Measurements from ENCODE around the gene KIF3C. TPM values are rescaled to one million over a fixed set of nuclear protein-coding genes. Genes with fewer than 3 reads are reported as not detected.

The KIF3C gene
- total RNA-seq, 1 experiment from 2014 or later, result 41.4 TPM

DNA sequence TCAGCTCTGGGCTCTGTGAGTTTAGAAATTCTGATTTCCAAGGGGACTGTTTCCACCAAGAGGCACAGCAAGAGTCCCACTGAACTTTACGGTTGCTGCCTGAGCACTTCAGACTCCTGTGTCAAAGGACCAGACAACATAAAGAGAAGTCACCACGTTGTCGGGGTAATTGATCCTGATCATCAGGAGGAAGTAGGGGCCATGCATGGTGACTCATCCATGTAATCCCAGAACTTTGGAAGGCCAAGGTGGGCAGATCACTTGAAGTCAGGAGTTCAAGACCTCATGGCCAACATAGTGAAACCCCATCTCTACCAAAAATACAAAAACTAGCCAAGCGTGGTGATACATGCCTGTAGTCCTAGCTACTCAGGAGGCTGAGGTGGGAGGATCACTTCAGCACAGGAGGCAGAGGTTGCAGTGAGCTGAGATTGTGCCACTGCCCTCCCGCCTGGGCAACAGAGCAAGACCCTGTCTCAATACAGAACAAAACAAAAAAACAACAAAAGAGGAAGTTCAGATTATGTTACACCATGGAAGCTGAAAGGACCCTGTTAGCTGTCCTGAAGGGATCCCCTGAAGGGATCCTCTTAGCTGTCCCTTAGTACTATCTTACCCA lies 94.6 kb downstream of the KIF3C start:
- WGBS (ENCODE audit: extremely low coverage, insufficient read length, low lambda C conversion rate), result no CpG with 5 or more reads among the region's 5 CpGs
- Histone ChIP-seq H3K27ac (ENCODE audit: insufficient read length, low read depth, low read length) (no peak overlapping the region), H3K23ac (ENCODE audit: insufficient read length, low read depth, low read length) (no peak overlapping the region), H2BK5ac (ENCODE audit: insufficient read length, low read length) (no peak overlapping the region), H4K8ac (replicated peaks; ENCODE audit: insufficient read length, low read depth, low read length) (no peak overlapping the region), H3T11ph (ENCODE audit: low read length) (no peak overlapping the region), H2BK120ac (ENCODE audit: low read depth, low read length, poor library complexity, severe bottlenecking) (no peak overlapping the region), H2BK20ac (ENCODE audit: low read depth, low read length, poor library complexity, severe bottlenecking) (no peak overlapping the region), H2BK12ac (ENCODE audit: insufficient read length, low read depth, low read length) (no peak overlapping the region), H4K20me1 (ENCODE audit: control insufficient read depth, insufficient read depth, insufficient read length) (no peaks in the 10 kb centered on the region), H3K79me1 (ENCODE audit: insufficient read depth, low read depth, low read length, poor library complexity, severe bottlenecking) (no peaks in the 10 kb centered on the region), H3K56ac (ENCODE audit: insufficient read length, low read depth, low read length) (no peak overlapping the region), H4K91ac (ENCODE audit: insufficient read length, low read depth, low read length) (no peak overlapping the region), H2BK15ac (ENCODE audit: low read depth, low read length) (no peak overlapping the region), H3K9me3 (ENCODE audit: control insufficient read depth, low read depth, low read length) (no peaks in the 10 kb centered on the region), H2AK5ac (ENCODE audit: insufficient read length, low read length) (no peak overlapping the region), H3K14ac (ENCODE audit: insufficient read depth, low read length) (no peak overlapping the region), H3K9ac (ENCODE audit: extremely low read depth, insufficient read length, low read length) (no peak overlapping the region), H3K18ac (ENCODE audit: insufficient read length, low read depth, low read length) (no peak overlapping the region), H3K23me2 (ENCODE audit: insufficient read length, low read depth, low read length, poor library complexity, severe bottlenecking) (no peaks in the 10 kb centered on the region), H2AFZ (ENCODE audit: low read length) (no peak overlapping the region), H3K27me3 (ENCODE audit: insufficient read depth, low read length) (no peaks in the 10 kb centered on the region), H3K79me2 (ENCODE audit: insufficient read depth, low read length) (no peaks in the 10 kb centered on the region), H3K4me1 (ENCODE audit: insufficient read depth, low read length) (no peaks in the 10 kb centered on the region), H3K4ac (ENCODE audit: low read depth, low read length) (no peak overlapping the region), H3K4me2 (ENCODE audit: insufficient read depth, insufficient read length, low read length) (no peak overlapping the region), H4K5ac (ENCODE audit: insufficient read length, low read depth, low read length) (no peak overlapping the region)
- no peak for DNase-seq
- no peak for TF ChIP-seq CTCF (conservative IDR thresholded peaks at IDR 0.05)
- no peak overlapping the region for H3K4me3 Mint-ChIP-seq
- no peak overlapping the region for H3K27ac Mint-ChIP-seq
- H3K9me3 Mint-ChIP-seq, result no peaks in the 10 kb centered on the region
- no peaks in the 10 kb centered on the region for H3K36me3 Mint-ChIP-seq (ENCODE audit: insufficient read depth in 1 of 3, low read depth in 3 of 3)
- peaks cover 6% of the 10 kb centered on the region for H3K27me3 Mint-ChIP-seq (ENCODE audit: low read depth)
- no peaks in the 10 kb centered on the region for H3K4me1 Mint-ChIP-seq
